Mononuclear cell (primary cell): ENCODE measurements around the gene ANKLE1. TPM values are rescaled to one million over a fixed set of nuclear protein-coding genes. Genes with fewer than 3 reads are reported as not detected.

ENCODE experiments used
- H3K27me3 ChIP-seq: 2 replicates; pipeline ENCODE4 v1.6.0; 2011; ENCODE audit warnings: low read length, control low read depth; ENCODE audit not compliant: insufficient read depth
- H3K4me1 ChIP-seq: 2 replicates; pipeline ENCODE4 v1.5.1; 2011; ENCODE audit warnings: mild to moderate bottlenecking, low read length, control low read depth; ENCODE audit not compliant: insufficient read depth
- H3K4me3 ChIP-seq: 2 replicates; pipeline ENCODE4 v1.5.1; 2011; ENCODE audit warnings: mild to moderate bottlenecking, low read length, moderate library complexity
- H3K9me3 ChIP-seq: 2 replicates; pipeline ENCODE4 v1.5.1; 2011; ENCODE audit warnings: low read depth, mild to moderate bottlenecking, control low read depth, low read length
- total RNA-seq: library from RNA; depleted of rRNA; stranded (reverse); fragments of >200 nt; gene quantifications from one replicate; pipeline ENCODE4 v1.2.3, GENCODE V29; 2012

The ANKLE1 gene
- total RNA-seq, 1 donor, result 0.94 TPM

GRCh38 chr19:17331045-17331558 lies 49.4 kb downstream of the ANKLE1 start:
- Histone ChIP-seq H3K4me1 (peaks cover 40% of the 10 kb centered on the region), H3K9me3 (no peaks in the 10 kb centered on the region), H3K4me3 (no peak overlapping the region), H3K27me3 (peaks cover 14% of the 10 kb centered on the region)

GRCh38 chr19:17332360-17332676 lies 50.6 kb downstream of the ANKLE1 start:
- Histone ChIP-seq H3K9me3 (no peaks in the 10 kb centered on the region), H3K27me3 (peaks cover 14% of the 10 kb centered on the region), H3K4me3 (no peak overlapping the region), H3K4me1 (peaks cover 49% of the 10 kb centered on the region)

- Histone ChIP-seq H3K27me3 (peaks cover 14% of the 10 kb centered on the region), H3K4me1 (peaks cover 54% of the 10 kb centered on the region), H3K9me3 (no peaks in the 10 kb centered on the region), H3K4me3 (no peak overlapping the region)
Observed at GRCh38 chr19:17332677-17333581, 51.2 kb downstream of the ANKLE1 start.

GRCh38 chr19:17333611-17334413 lies 52.1 kb downstream of the ANKLE1 start:
- Histone ChIP-seq H3K9me3 (no peaks in the 10 kb centered on the region), H3K27me3 (peaks cover 14% of the 10 kb centered on the region), H3K4me3 (peak overlapping the region; percentile 64), H3K4me1 (peaks cover 61% of the 10 kb centered on the region)

GRCh38 chr19:17334414-17335409 lies 53.0 kb downstream of the ANKLE1 start, which contains the start of gene ANO8:
Gene ANO8 (minus strand): TSS chr19:17334855. CDS start chr19:17334670, 185 bp downstream.
- Histone ChIP-seq H3K4me1 (peaks cover 52% of the 10 kb centered on the region), H3K9me3 (no peaks in the 10 kb centered on the region), H3K4me3 (peak within 1 kb of the TSS; percentile 64), H3K27me3 (peaks cover 6% of the 10 kb centered on the region)

GRCh38 chr19:17335575-17335974 lies 53.9 kb downstream of the ANKLE1 start:
- no peaks in the 10 kb centered on the region for H3K27me3 ChIP-seq
- H3K9me3 ChIP-seq, result no peaks in the 10 kb centered on the region
- H3K4me3 ChIP-seq, result no peak overlapping the region
- H3K4me1 ChIP-seq, result peaks cover 51% of the 10 kb centered on the region

Other genes starting within 250 kb of the ANKLE1 start
- gene HAUS8, start 206.4 kb upstream of the ANKLE1 start, total RNA-seq, result 9.3 TPM
- gene MYO9B, start 206.1 kb upstream of the ANKLE1 start, total RNA-seq, result 197 TPM
- gene USE1, start 66.5 kb upstream of the ANKLE1 start, total RNA-seq, result 8.6 TPM
- 2.1 TPM for gene OCEL1, start 55.7 kb upstream of the ANKLE1 start, total RNA-seq
- gene NR2F6, start 36.0 kb upstream of the ANKLE1 start, total RNA-seq, result 2.1 TPM
- gene USHBP1, start 17.2 kb upstream of the ANKLE1 start, total RNA-seq, result under 0.01 TPM
- gene BABAM1, start 14.5 kb upstream of the ANKLE1 start, total RNA-seq, result 27.3 TPM
- gene ABHD8, start 21.5 kb downstream of the ANKLE1 start, total RNA-seq, result 4.9 TPM
- 22.8 TPM for gene MRPL34, start 24.0 kb downstream of the ANKLE1 start, total RNA-seq
- gene DDA1, start 27.7 kb downstream of the ANKLE1 start, total RNA-seq, result 13.7 TPM
- 5.5 TPM for gene ANO8, start 53.0 kb downstream of the ANKLE1 start, total RNA-seq
- 11.3 TPM for gene GTPBP3, start 55.7 kb downstream of the ANKLE1 start, total RNA-seq
- gene PLVAP, start 95.4 kb downstream of the ANKLE1 start, total RNA-seq, result 0.63 TPM
- 0.42 TPM for gene CCDC194, start 112.3 kb downstream of the ANKLE1 start, total RNA-seq
- 25.1 TPM for gene BST2, start 123.7 kb downstream of the ANKLE1 start, total RNA-seq
- 13.1 TPM for gene MVB12A, start 138.1 kb downstream of the ANKLE1 start, total RNA-seq
- gene TMEM221, start 166.8 kb downstream of the ANKLE1 start, total RNA-seq, result not detected
- not detected for gene NXNL1, start 179.0 kb downstream of the ANKLE1 start, total RNA-seq
- gene SLC27A1, start 188.6 kb downstream of the ANKLE1 start, total RNA-seq, result 5.8 TPM
- 43.0 TPM for gene PGLS, start 229.7 kb downstream of the ANKLE1 start, total RNA-seq